H9 (cell line): ENCODE measurements around the gene HCRT. TPM values are rescaled to one million over a fixed set of nuclear protein-coding genes. Genes with fewer than 3 reads are reported as not detected.
A peak's percentile ranks its signal among the peaks of the same experiment; 100 is the strongest.

ENCODE experiments used
- DNase-seq: peaks from one replicate; pipeline ENCODE4 v3.0.0-alpha.2; 2017
- H2AFZ ChIP-seq: one replicate; pipeline ENCODE4 v1.6.1; 2013; ENCODE audit warnings: mild to moderate bottlenecking, low read length, control low read depth, moderate library complexity
- H2AK5ac ChIP-seq: 2 replicates; pipeline ENCODE4 v1.6.1; 2013; ENCODE audit warnings: low read length, control low read depth, mixed read lengths; ENCODE audit not compliant: insufficient read length
- H2BK120ac ChIP-seq: one replicate; pipeline ENCODE4 v1.6.1; 2013; ENCODE audit warnings: low read depth, mild to moderate bottlenecking, low read length, control low read depth, inconsistent platforms; ENCODE audit not compliant: poor library complexity, severe bottlenecking
- H2BK12ac ChIP-seq: 2 replicates; pipeline ENCODE4 v1.6.1; 2013; ENCODE audit warnings: low read length, control low read depth, mixed read lengths, low read depth; ENCODE audit not compliant: insufficient read length
- H2BK15ac ChIP-seq: 2 replicates; pipeline ENCODE4 v1.6.1; 2013; ENCODE audit warnings: low read depth, low read length, control low read depth
- H2BK20ac ChIP-seq: one replicate; pipeline ENCODE4 v1.6.1; 2013; ENCODE audit warnings: low read depth, mild to moderate bottlenecking, low read length, control low read depth, inconsistent platforms; ENCODE audit not compliant: poor library complexity, severe bottlenecking
- H2BK5ac ChIP-seq: 2 replicates; pipeline ENCODE4 v1.6.1; 2013; ENCODE audit warnings: low read length, control low read depth, mixed read lengths; ENCODE audit not compliant: insufficient read length
- H3K14ac ChIP-seq: 2 replicates; pipeline ENCODE4 v1.6.1; 2013; ENCODE audit warnings: low read length, control low read depth; ENCODE audit not compliant: insufficient read depth
- H3K18ac ChIP-seq: 2 replicates; pipeline ENCODE4 v1.6.1; 2013; ENCODE audit warnings: low read depth, mild to moderate bottlenecking, mixed read lengths, low read length, control low read depth; ENCODE audit not compliant: insufficient read length
- H3K23ac ChIP-seq: 2 replicates; pipeline ENCODE4 v1.6.1; 2013; ENCODE audit warnings: low read length, control low read depth, mixed read lengths, low read depth; ENCODE audit not compliant: insufficient read length
- H3K23me2 ChIP-seq: 2 replicates; pipeline ENCODE4 v1.6.1; 2013; ENCODE audit warnings: low read depth, mild to moderate bottlenecking, mixed read lengths, low read length, control low read depth; ENCODE audit not compliant: insufficient read length, poor library complexity, severe bottlenecking
- H3K27ac ChIP-seq: 2 replicates; pipeline ENCODE4 v1.5.1; 2013; ENCODE audit warnings: low read length, control low read depth, mixed read lengths, low read depth; ENCODE audit not compliant: insufficient read length
- H3K27me3 ChIP-seq: 2 replicates; pipeline ENCODE4 v1.6.1; 2013; ENCODE audit warnings: low read length, control low read depth, inconsistent platforms; ENCODE audit not compliant: insufficient read depth
- H3K4ac ChIP-seq: 2 replicates; pipeline ENCODE4 v1.6.1; 2013; ENCODE audit warnings: low read depth, mild to moderate bottlenecking, control low read depth, inconsistent platforms, low read length, moderate library complexity
- H3K4me1 ChIP-seq: 2 replicates; pipeline ENCODE4 v1.6.1; 2013; ENCODE audit warnings: low read length, control low read depth, inconsistent platforms; ENCODE audit not compliant: insufficient read depth
- H3K4me2 ChIP-seq: 2 replicates; pipeline ENCODE4 v1.6.1; 2013; ENCODE audit warnings: low read length, control low read depth, mixed read lengths; ENCODE audit not compliant: insufficient read length, insufficient read depth
- H3K56ac ChIP-seq: 2 replicates; pipeline ENCODE4 v1.6.1; 2013; ENCODE audit warnings: low read depth, mild to moderate bottlenecking, mixed read lengths, low read length, control low read depth; ENCODE audit not compliant: insufficient read length
- H3K79me1 ChIP-seq: 2 replicates; pipeline ENCODE4 v1.6.1; 2013; ENCODE audit warnings: low read depth, mild to moderate bottlenecking, moderate library complexity, low read length, control low read depth, inconsistent platforms; ENCODE audit not compliant: insufficient read depth, poor library complexity, severe bottlenecking
- H3K79me2 ChIP-seq: 2 replicates; pipeline ENCODE4 v1.6.1; 2013; ENCODE audit warnings: low read length, control low read depth, inconsistent platforms; ENCODE audit not compliant: insufficient read depth
- H3K9ac ChIP-seq: 2 replicates; pipeline ENCODE4 v1.6.1; 2013; ENCODE audit warnings: low read length, control low read depth, mixed read lengths; ENCODE audit not compliant: insufficient read length; ENCODE audit errors: extremely low read depth
- H3K9me3 ChIP-seq: one replicate; pipeline ENCODE4 v1.6.1; 2013; ENCODE audit warnings: low read depth, low read length, inconsistent platforms; ENCODE audit not compliant: control insufficient read depth
- H3T11ph ChIP-seq: one replicate; pipeline ENCODE4 v1.6.1; 2013; ENCODE audit warnings: mild to moderate bottlenecking, low read length, control low read depth, inconsistent platforms
- H4K20me1 ChIP-seq: one replicate; pipeline ENCODE4 v1.6.1; 2013; ENCODE audit not compliant: control insufficient read depth, insufficient read length, insufficient read depth
- H4K5ac ChIP-seq: 2 replicates; pipeline ENCODE4 v1.6.1; 2013; ENCODE audit warnings: low read depth, mild to moderate bottlenecking, mixed read lengths, low read length, control low read depth; ENCODE audit not compliant: insufficient read length
- H4K8ac ChIP-seq: replicated peaks from 2 replicates; pipeline ENCODE4 v1.6.1; 2013; ENCODE audit warnings: low read length, control low read depth, mixed read lengths, low read depth; ENCODE audit not compliant: insufficient read length
- H4K91ac ChIP-seq: 2 replicates; pipeline ENCODE4 v1.6.1; 2013; ENCODE audit warnings: low read depth, mild to moderate bottlenecking, moderate library complexity, mixed read lengths, low read length, control low read depth; ENCODE audit not compliant: insufficient read length
- H3K27ac Mint-ChIP-seq, 3 experiments: 2 replicates in 2 of 3; 3 replicates in 1 of 3; pipeline ENCODE4 v1.8.0; 2020 to 2021; ENCODE audit warnings: mixed read lengths in 3 of 3, mild to moderate bottlenecking in 1 of 3, moderate library complexity in 1 of 3
- H3K27me3 Mint-ChIP-seq: 2 replicates; pipeline ENCODE4 v1.8.0; 2021; ENCODE audit warnings: low read depth, mild to moderate bottlenecking, moderate library complexity, mixed read lengths
- H3K36me3 Mint-ChIP-seq, 3 experiments: 2 replicates in 2 of 3; 3 replicates in 1 of 3; pipeline ENCODE4 v1.8.0; 2020 to 2021; ENCODE audit warnings: low read depth in 3 of 3, mixed read lengths in 3 of 3; ENCODE audit not compliant: insufficient read depth in 1 of 3
- H3K4me1 Mint-ChIP-seq, 2 experiments: 2 replicates each; pipeline ENCODE4 v1.8.0; 2020; ENCODE audit warnings: mixed read lengths in 2 of 2
- H3K4me3 Mint-ChIP-seq, 2 experiments: 2 replicates in 1 of 2; 3 replicates in 1 of 2; pipeline ENCODE4 v1.8.0; 2020 to 2021; ENCODE audit warnings: mild to moderate bottlenecking in 2 of 2, mixed read lengths in 2 of 2, moderate library complexity in 1 of 2
- H3K9me3 Mint-ChIP-seq, 2 experiments: 2 replicates in 1 of 2; 3 replicates in 1 of 2; pipeline ENCODE4 v1.8.0; 2020; ENCODE audit warnings: mild to moderate bottlenecking in 2 of 2, mixed read lengths in 2 of 2, moderate library complexity in 1 of 2
- WGBS: extraction: QIAGEN DNeasy Blood & Tissue Kit; methylation state at CpG from one replicate; pipeline ENCODE4 v1.1.7; 2013; ENCODE audit warnings: missing lambda C conversion rate, low lambda C conversion rate, mixed read lengths; ENCODE audit not compliant: insufficient read length; ENCODE audit errors: extremely low coverage; 5-methylcytosine and 5-hydroxymethylcytosine counted together
- total RNA-seq: library from RNA; stranded (reverse); gene quantifications from 2 replicates; pipeline ENCODE4 v1.2.1, GENCODE V29; 2021
- TF ChIP-seq, protein P1 (sequence below): fragments of 200-600 bp; sonication (generic); conservative IDR thresholded peaks from 3 replicates; pipeline ENCODE4 v1.8.0; 2021; ENCODE audit warnings: antibody characterized with exemption, mild to moderate bottlenecking

Gene HCRT
- total RNA-seq, 1 experiment from 2014 or later, result not detected

DNA sequence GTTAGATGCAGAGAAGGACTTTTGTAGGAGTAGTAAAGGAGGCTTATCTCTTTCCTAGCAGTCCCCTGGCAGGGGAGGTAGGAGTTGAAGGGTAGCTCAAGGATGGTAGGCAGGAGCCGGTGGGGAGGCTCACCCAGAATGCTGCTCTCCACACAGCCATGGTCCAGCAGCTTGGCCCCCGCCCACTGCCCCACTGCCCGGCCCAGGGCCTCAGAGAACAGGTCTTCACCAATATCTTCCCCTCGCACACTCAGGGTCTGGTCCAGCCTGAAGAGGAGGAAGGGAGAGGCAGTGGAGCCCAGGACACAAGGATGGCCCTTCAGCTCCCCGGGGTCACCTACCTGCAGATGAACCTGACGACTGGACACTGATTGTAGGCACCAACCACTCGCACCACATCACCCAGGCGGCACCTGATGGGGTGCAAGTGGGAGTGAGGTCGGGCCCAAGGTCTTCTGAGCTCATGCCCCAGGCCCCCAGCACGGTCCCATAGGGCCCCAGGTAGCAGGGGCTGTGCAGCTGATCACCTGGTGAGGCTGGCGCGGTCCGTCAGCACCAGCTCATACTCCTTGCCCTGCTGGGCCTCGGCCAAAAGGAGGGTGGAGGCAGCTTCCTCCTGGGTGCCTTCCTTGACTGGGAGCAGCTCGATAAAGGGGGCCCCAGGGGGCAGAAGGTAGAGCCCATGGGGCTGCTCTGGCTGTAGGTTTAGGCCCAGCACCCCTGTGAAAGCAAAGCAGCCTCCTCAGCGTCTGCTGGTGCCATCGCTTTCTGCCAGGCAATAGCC, 5.4 kb upstream of the HCRT start:
- no peaks in the 10 kb centered on the region for H3K4me1 ChIP-seq

More for the DNA sequence above, 5.4 kb upstream of the HCRT start:
- WGBS, result no CpG with 5 or more reads among the region's 17 CpGs
- Histone ChIP-seq H4K8ac (no peak overlapping the region), H3K18ac (no peak overlapping the region), H2BK12ac (no peak overlapping the region), H3K9me3 (no peaks in the 10 kb centered on the region), H2BK5ac (no peak overlapping the region), H2BK120ac (no peak overlapping the region), H3K79me1 (no peaks in the 10 kb centered on the region), H4K5ac (no peak overlapping the region), H3K27ac (no peak overlapping the region), H3K4me2 (no peak overlapping the region), H2BK20ac (no peak overlapping the region), H4K20me1 (no peaks in the 10 kb centered on the region), H3K14ac (no peak overlapping the region), H3K4ac (no peak overlapping the region), H3K9ac (no peak overlapping the region), H3T11ph (no peak overlapping the region), H4K91ac (no peak overlapping the region), H3K56ac (no peak overlapping the region), H3K79me2 (no peaks in the 10 kb centered on the region), H2AFZ (no peak overlapping the region), H2BK15ac (no peak overlapping the region), H3K27me3 (no peaks in the 10 kb centered on the region), H2AK5ac (no peak overlapping the region), H3K23me2 (peaks cover 3% of the 10 kb centered on the region), H3K23ac (no peak overlapping the region)
- Mint-ChIP-seq H3K4me3 (no peak overlapping the region), H3K36me3 (no peaks in the 10 kb centered on the region), H3K9me3 (no peaks in the 10 kb centered on the region), H3K4me1 (peaks cover 14 to 32% of the 10 kb centered on the region in 2 experiments), H3K27ac (no peak overlapping the region), H3K27me3 (peaks cover 7% of the 10 kb centered on the region)
- peak; percentile 26 for DNase-seq
- TF ChIP-seq, protein P1, sequence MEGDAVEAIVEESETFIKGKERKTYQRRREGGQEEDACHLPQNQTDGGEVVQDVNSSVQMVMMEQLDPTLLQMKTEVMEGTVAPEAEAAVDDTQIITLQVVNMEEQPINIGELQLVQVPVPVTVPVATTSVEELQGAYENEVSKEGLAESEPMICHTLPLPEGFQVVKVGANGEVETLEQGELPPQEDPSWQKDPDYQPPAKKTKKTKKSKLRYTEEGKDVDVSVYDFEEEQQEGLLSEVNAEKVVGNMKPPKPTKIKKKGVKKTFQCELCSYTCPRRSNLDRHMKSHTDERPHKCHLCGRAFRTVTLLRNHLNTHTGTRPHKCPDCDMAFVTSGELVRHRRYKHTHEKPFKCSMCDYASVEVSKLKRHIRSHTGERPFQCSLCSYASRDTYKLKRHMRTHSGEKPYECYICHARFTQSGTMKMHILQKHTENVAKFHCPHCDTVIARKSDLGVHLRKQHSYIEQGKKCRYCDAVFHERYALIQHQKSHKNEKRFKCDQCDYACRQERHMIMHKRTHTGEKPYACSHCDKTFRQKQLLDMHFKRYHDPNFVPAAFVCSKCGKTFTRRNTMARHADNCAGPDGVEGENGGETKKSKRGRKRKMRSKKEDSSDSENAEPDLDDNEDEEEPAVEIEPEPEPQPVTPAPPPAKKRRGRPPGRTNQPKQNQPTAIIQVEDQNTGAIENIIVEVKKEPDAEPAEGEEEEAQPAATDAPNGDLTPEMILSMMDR, result no peak
